CD4-positive, alpha-beta T cell (primary cell): ENCODE data around the gene KAT2A. TPM values are rescaled to one million over a fixed set of nuclear protein-coding genes. Genes with fewer than 3 reads are reported as not detected.

ENCODE experiments used
- ATAC-seq: fragments of 200-7000 bp; cut with Tn5 transposase; one replicate; pipeline ENCODE4 v1.10.0; 2022; ENCODE audit warnings: mild to moderate bottlenecking; ENCODE audit not compliant: poor library complexity
- CTCF ChIA-PET: fragments of 350-600 bp; sonication (Branson Sonifier 250); formaldehyde crosslinking; loops from one replicate; lab custom pipeline; 2021; ENCODE audit warnings: antibody characterized with exemption, inconsistent platforms; lab: Charles Lee
- POLR2A ChIA-PET: fragments of 350-600 bp; sonication (Branson Sonifier 250); formaldehyde crosslinking; loops from one replicate; lab custom pipeline; 2021; ENCODE audit warnings: antibody characterized with exemption, inconsistent platforms; lab: Charles Lee
- DNase-seq, 14 experiments: peaks; one replicate each; pipeline ENCODE4 v3.0.0-alpha.2; 2013 to 2020; ENCODE audit warnings: mixed read lengths in 2 of 14
- H3K27ac ChIP-seq, 2 donors: one replicate each; pipeline versions ENCODE4 v1.5.1 to v1.7.0; 2013; ENCODE audit warnings: low read length in 2 of 2, low read depth in 1 of 2, mild to moderate bottlenecking in 1 of 2
- H3K27me3 ChIP-seq, 2 experiments: 1 replicate in 1 of 2; 2 replicates in 1 of 2; pipeline versions ENCODE4 v1.6.1 to v1.7.0; 2013; ENCODE audit warnings: low read length in 2 of 2, control low read depth in 1 of 2, mild to moderate bottlenecking in 1 of 2, moderate library complexity in 1 of 2; ENCODE audit not compliant: insufficient read depth in 2 of 2, control insufficient read depth in 1 of 2
- H3K36me3 ChIP-seq: one replicate; pipeline ENCODE4 v1.6.1; 2013; ENCODE audit warnings: low read length, control low read depth; ENCODE audit not compliant: insufficient read depth
- H3K4me1 ChIP-seq: one replicate; pipeline ENCODE4 v1.6.1; 2013; ENCODE audit warnings: low read length, control low read depth; ENCODE audit not compliant: insufficient read depth
- H3K4me3 ChIP-seq: one replicate; pipeline ENCODE4 v1.5.1; 2013; ENCODE audit warnings: mild to moderate bottlenecking, low read length, moderate library complexity
- H3K9me3 ChIP-seq, 2 experiments: 1 replicate in 1 of 2; 2 replicates in 1 of 2; pipeline versions ENCODE4 v1.6.1 to v1.7.0; 2013; ENCODE audit warnings: low read length in 2 of 2, mild to moderate bottlenecking in 2 of 2, control low read depth in 1 of 2, moderate library complexity in 1 of 2; ENCODE audit not compliant: control insufficient read depth in 1 of 2, insufficient read depth in 1 of 2
- H3K27ac Mint-ChIP-seq: one replicate; pipeline ENCODE4 v1.8.0; 2020; ENCODE audit warnings: mixed read lengths
- H3K27me3 Mint-ChIP-seq: one replicate; pipeline ENCODE4 v1.8.0; 2021; ENCODE audit warnings: mixed read lengths
- H3K36me3 Mint-ChIP-seq: one replicate; pipeline ENCODE4 v1.8.0; 2021; ENCODE audit warnings: low read depth, mixed read lengths
- H3K4me1 Mint-ChIP-seq: one replicate; pipeline ENCODE4 v1.8.0; 2021; ENCODE audit warnings: low read depth, mixed read lengths
- H3K4me3 Mint-ChIP-seq: one replicate; pipeline ENCODE4 v1.8.0; 2020; ENCODE audit warnings: mild to moderate bottlenecking, mixed read lengths
- H3K9me3 Mint-ChIP-seq: one replicate; pipeline ENCODE4 v1.8.0; 2020; ENCODE audit warnings: mixed read lengths
- intact Hi-C, 2 experiments: fragments of 100-400 bp; cut with DNase I in 1 of 2; cut with micrococcal nuclease in 1 of 2; formaldehyde crosslinking; loops; one replicate each; pipeline versions ENCODE4 v1.15.1 to v1.9.0; 2023 to 2025; cut with DNase I, micrococcal nuclease
- total RNA-seq, 174 experiments: library from RNA in 2 of 174; stranded (reverse) in 2 of 174; gene quantifications; one replicate each; pipeline ENCODE4 v1.2.3 and lab custom pipeline; 2021 to 2026
- TF ChIP-seq, protein P1 (sequence below): fragments of 200-600 bp; IDR thresholded peaks from one replicate; pipeline ENCODE4 v1.8.0; 2022; ENCODE audit warnings: antibody characterized with exemption, mild to moderate bottlenecking

The KAT2A gene
- total RNA-seq, 2 experiments from 2014 or later = 38.5 to 42.4 TPM

DNA sequence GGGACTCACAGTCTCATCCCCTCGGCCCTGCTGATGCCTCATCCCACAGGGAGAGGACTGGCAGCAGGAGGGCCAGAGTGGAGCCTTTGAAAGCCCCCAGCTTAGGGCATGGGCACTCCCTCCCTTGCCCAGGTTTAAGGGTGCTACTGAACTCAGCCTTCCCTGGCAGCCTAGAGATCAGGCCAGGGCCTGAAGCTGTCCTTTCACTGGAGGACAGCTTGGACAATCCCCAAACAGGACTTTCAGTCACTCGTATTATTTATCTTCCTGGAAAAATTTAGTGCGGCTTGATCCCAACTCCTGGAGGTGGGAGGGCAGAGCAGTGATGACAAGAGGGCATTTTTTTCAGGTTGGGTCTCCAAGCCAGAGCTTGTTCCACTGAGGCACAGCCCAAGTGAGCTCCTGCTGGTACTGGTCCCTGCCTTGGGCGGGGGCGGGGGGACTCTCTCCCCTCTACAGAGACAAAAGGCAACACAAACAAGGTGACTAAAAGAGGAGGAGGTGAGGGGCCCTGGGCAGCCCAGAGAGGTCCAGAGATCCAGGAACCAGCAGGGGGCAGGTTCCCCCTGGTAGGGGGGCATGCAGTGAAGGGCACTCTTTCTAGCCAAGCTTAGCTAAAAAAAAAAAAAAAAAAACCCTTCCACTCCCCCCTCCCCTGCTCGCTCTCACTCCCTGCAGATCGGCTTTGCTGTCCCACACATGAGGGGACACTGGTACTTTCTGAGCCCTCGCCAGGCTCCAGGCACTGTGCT is 24.6 kb downstream of the KAT2A start:
- H3K4me1 ChIP-seq = peaks cover 13% of the 10 kb centered on the region
- DNase-seq (no peak), ATAC-seq (no peak)
- H3K36me3 ChIP-seq = no peaks in the 10 kb centered on the region
- H3K4me3 ChIP-seq = no peak overlapping the region
- CTCF ChIA-PET = no interaction called here
- TF ChIP-seq, protein P1, sequence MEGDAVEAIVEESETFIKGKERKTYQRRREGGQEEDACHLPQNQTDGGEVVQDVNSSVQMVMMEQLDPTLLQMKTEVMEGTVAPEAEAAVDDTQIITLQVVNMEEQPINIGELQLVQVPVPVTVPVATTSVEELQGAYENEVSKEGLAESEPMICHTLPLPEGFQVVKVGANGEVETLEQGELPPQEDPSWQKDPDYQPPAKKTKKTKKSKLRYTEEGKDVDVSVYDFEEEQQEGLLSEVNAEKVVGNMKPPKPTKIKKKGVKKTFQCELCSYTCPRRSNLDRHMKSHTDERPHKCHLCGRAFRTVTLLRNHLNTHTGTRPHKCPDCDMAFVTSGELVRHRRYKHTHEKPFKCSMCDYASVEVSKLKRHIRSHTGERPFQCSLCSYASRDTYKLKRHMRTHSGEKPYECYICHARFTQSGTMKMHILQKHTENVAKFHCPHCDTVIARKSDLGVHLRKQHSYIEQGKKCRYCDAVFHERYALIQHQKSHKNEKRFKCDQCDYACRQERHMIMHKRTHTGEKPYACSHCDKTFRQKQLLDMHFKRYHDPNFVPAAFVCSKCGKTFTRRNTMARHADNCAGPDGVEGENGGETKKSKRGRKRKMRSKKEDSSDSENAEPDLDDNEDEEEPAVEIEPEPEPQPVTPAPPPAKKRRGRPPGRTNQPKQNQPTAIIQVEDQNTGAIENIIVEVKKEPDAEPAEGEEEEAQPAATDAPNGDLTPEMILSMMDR = no peak
- H3K4me1 Mint-ChIP-seq = no peaks in the 10 kb centered on the region
- no peak overlapping the region for H3K27ac Mint-ChIP-seq
- H3K36me3 Mint-ChIP-seq = no peaks in the 10 kb centered on the region
- H3K9me3 Mint-ChIP-seq = no peaks in the 10 kb centered on the region
- no peaks in the 10 kb centered on the region for H3K9me3 ChIP-seq
- intact Hi-C loops = no loop called here
- peaks cover 10 to 11% of the 10 kb centered on the region in 2 experiments for H3K27me3 ChIP-seq
- H3K27me3 Mint-ChIP-seq = peaks cover 30% of the 10 kb centered on the region
- no peak overlapping the region for H3K4me3 Mint-ChIP-seq
- POLR2A ChIA-PET = interaction anchor here (1.6 kb wide), 1 partner anchor 16 kb away, joined by 5 read pairs; the partner anchor contains the start of gene DHX58
- H3K27ac ChIP-seq = no peak overlapping the region

DNA sequence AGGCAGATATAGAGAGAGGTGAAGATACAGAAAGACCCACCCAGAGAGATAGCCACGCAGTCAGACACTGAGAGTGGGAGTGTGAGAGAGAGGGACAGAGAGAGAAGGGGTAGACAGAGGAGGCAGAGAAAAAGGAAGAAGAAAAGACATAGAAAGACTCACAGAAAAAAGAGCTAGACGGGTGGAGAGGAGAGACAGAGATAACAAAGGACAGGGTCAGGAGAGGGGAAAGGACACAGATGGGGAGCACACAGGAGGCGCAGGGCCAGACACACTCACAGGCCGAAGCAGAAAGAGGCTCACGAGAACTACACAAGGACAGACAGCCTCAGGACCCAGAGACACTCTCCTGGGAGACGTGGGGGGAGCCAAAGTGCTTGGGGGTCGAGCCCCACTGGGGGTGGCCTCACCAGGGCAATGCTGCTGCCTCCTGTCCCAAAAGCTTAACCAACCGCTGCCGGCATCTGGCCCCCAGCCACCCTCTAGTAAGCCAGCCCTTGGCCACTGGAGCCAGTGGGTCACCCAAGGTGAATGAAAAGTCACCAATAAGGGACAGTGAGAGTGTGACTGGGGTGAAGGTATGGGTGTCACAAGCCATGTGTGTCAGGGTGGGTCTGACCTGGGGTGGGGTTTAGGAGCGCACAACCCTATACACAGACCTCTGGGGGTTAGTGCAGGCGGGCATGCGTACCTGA is 26.6 kb downstream of the KAT2A start:
- ATAC-seq (no peak), DNase-seq (no peak)
- CTCF ChIA-PET = no interaction called here
- POLR2A ChIA-PET = no interaction called here
- H3K27me3 ChIP-seq = peaks cover 10 to 11% of the 10 kb centered on the region in 2 experiments
- Mint-ChIP-seq H3K4me3 (no peak overlapping the region), H3K36me3 (no peaks in the 10 kb centered on the region), H3K27me3 (peaks cover 34% of the 10 kb centered on the region), H3K9me3 (no peaks in the 10 kb centered on the region), H3K4me1 (no peaks in the 10 kb centered on the region), H3K27ac (no peak overlapping the region)
- H3K9me3 ChIP-seq = no peaks in the 10 kb centered on the region
- H3K4me1 ChIP-seq = peaks cover 13% of the 10 kb centered on the region
- no peak overlapping the region for H3K27ac ChIP-seq
- H3K36me3 ChIP-seq = no peaks in the 10 kb centered on the region
- no peak overlapping the region for H3K4me3 ChIP-seq
- TF ChIP-seq, protein P1 = no peak
- intact Hi-C loops = no loop called here

DNA sequence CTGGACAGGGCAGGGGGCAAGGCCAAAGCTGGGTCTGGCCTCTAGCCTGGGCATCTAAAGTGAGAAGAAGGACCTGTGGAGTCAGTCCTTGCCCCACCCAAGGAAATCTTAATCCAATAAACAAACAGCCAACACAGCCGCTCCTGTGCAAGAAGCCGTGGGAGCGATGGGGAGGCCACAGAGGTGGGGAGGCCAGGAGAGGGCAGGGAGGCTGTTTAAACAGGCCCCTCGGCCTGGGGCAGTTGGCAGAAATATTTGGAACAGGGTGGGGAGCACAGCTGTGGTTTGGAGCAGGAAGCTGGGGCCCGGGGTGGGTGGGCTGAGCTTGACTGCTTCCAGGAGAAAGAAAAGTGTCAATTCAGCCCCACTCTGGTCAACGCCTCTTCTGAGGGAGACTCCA is 28.2 kb downstream of the KAT2A start:
- no peak for ATAC-seq
- H3K4me1 Mint-ChIP-seq = no peaks in the 10 kb centered on the region
- Histone ChIP-seq H3K27me3 (peaks cover 9 to 11% of the 10 kb centered on the region in 2 experiments), H3K27ac (no peak overlapping the region), H3K4me3 (no peak overlapping the region), H3K9me3 (no peaks in the 10 kb centered on the region), H3K4me1 (peaks cover 6% of the 10 kb centered on the region), H3K36me3 (no peaks in the 10 kb centered on the region)
- H3K4me3 Mint-ChIP-seq = no peak overlapping the region
- H3K27ac Mint-ChIP-seq = no peak overlapping the region
- TF ChIP-seq, protein P1 = no peak
- no peaks in the 10 kb centered on the region for H3K9me3 Mint-ChIP-seq
- ChIA-PET CTCF (interaction anchor here (1.3 kb wide), 1 partner anchor 8 kb away, joined by 4 read pairs; no protein-coding TSS in a partner anchor), POLR2A (no interaction called here)
- H3K27me3 Mint-ChIP-seq = peaks cover 34% of the 10 kb centered on the region
- intact Hi-C loops = no loop called here
- H3K36me3 Mint-ChIP-seq = no peaks in the 10 kb centered on the region
- DNase-seq = no peak
